Measurements from ENCODE around the gene GIT1. TPM values are rescaled to one million over a fixed set of nuclear protein-coding genes. Genes with fewer than 3 reads are reported as not detected.

Gene GIT1
- total RNA-seq, 1 donor from 2014 or later, result 64.8 TPM

DNA sequence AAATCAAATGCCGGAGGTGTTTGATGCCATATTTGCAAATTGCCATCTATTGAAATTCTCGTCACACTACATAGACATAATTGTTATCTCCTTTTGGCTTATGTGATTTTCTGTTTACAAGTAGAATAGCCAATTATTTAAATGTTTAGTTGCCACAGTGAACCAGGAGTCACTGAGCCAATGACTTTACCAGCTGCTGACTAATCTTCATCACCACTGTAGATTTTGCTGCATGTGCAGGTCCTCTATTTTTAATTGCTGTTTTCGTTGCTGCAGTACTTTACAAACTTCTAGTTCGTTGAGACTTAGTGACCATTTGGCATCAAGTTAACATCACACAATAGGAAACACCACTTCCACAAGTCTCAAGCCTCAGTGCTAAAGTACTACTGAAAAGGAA lies 45.4 kb downstream of the GIT1 start:
- intact Hi-C loops (cut with DNase I), result no loop called here
- ATAC-seq (no peak), DNase-seq (no peak)
- no peaks in the 10 kb centered on the region for H3K4me1 ChIP-seq
- H3K4me3 ChIP-seq, result no peak overlapping the region
- TF ChIP-seq, protein P1, sequence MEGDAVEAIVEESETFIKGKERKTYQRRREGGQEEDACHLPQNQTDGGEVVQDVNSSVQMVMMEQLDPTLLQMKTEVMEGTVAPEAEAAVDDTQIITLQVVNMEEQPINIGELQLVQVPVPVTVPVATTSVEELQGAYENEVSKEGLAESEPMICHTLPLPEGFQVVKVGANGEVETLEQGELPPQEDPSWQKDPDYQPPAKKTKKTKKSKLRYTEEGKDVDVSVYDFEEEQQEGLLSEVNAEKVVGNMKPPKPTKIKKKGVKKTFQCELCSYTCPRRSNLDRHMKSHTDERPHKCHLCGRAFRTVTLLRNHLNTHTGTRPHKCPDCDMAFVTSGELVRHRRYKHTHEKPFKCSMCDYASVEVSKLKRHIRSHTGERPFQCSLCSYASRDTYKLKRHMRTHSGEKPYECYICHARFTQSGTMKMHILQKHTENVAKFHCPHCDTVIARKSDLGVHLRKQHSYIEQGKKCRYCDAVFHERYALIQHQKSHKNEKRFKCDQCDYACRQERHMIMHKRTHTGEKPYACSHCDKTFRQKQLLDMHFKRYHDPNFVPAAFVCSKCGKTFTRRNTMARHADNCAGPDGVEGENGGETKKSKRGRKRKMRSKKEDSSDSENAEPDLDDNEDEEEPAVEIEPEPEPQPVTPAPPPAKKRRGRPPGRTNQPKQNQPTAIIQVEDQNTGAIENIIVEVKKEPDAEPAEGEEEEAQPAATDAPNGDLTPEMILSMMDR (IDR thresholded peaks at IDR 0.05), result no peak
- no peaks in the 10 kb centered on the region for H3K9me3 ChIP-seq
- H3K27me3 ChIP-seq, result no peaks in the 10 kb centered on the region
- H3K27ac ChIP-seq, result no peak overlapping the region
- peaks cover 47% of the 10 kb centered on the region for H3K36me3 ChIP-seq

DNA sequence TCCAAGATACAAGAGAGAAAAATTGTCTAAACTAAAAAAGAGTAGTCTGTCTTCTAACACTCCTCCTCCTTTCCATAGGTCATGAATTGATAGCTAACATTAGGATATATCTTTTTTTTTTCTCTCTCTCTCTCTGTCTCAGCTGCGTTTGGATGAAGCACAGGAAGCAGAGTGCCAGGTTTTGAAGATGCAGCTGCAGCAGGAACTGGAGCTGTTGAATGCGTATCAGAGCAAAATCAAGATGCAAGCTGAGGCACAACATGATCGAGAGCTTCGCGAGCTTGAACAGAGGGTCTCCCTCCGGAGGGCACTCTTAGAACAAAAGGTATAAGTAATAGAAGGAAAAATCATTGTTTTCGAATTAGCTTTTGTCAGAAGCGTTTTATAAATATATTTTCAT lies 55.5 kb downstream of the GIT1 start:
- Histone ChIP-seq H3K9me3 (no peaks in the 10 kb centered on the region), H3K27ac (no peak overlapping the region), H3K4me3 (no peak overlapping the region), H3K36me3 (peaks cover 62% of the 10 kb centered on the region), H3K27me3 (no peaks in the 10 kb centered on the region), H3K4me1 (no peaks in the 10 kb centered on the region)
- ATAC-seq (no peak), DNase-seq (no peak)
- intact Hi-C loops (cut with DNase I), result no loop called here
- TF ChIP-seq, protein P1 (IDR thresholded peaks at IDR 0.05), result no peak

DNA sequence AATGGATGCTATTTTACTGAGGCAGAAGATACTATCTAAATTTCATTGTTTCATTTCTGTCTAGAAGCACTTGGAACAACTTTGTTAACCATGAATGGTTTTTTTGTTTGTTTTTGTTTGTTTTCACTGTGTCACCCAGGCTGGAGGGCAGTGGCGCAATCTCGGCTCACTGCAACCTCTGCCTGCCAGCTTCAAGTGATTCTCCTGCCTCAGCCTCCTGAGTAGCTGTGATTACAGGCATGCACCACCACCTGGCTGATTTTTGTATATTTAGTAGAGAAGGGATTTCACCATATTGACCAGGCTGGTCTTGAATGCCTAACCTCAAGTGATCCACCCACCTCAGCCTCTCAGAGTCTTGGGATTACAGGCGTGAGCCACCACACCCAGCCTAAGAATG lies 63.1 kb downstream of the GIT1 start:
- TF ChIP-seq, protein P1 (IDR thresholded peaks at IDR 0.05), result no peak
- no peaks in the 10 kb centered on the region for H3K9me3 ChIP-seq
- no peaks in the 10 kb centered on the region for H3K4me1 ChIP-seq
- no peak overlapping the region for H3K27ac ChIP-seq
- DNase-seq, result no peak
- peaks cover 86% of the 10 kb centered on the region for H3K36me3 ChIP-seq
- intact Hi-C loops (cut with DNase I), result no loop called here
- no peaks in the 10 kb centered on the region for H3K27me3 ChIP-seq
- ATAC-seq, result no peak
- no peak overlapping the region for H3K4me3 ChIP-seq

DNA sequence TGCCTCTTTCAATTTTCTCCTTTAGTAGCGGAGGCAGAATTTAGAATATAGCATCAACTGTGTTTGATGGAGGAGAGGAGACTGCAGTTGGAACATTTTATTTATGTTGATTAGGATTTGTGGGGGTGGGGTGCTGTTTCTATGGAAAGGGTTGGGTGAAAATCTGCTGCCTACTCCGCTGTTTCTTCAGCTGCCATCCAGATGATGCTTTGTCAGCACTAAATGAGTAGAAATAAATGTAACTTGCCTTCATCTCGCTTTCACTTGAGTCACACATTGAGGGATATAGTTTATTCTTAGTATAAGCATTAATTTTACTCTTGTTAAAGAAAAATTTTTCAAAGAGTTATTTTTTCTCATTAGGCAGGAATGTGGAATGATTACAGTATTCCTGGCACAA lies 64.8 kb downstream of the GIT1 start:
- DNase-seq (no peak), ATAC-seq (no peak)
- no peaks in the 10 kb centered on the region for H3K27me3 ChIP-seq
- no peak overlapping the region for H3K4me3 ChIP-seq
- H3K4me1 ChIP-seq, result no peaks in the 10 kb centered on the region
- intact Hi-C loops (cut with DNase I), result no loop called here
- no peaks in the 10 kb centered on the region for H3K9me3 ChIP-seq
- H3K27ac ChIP-seq, result no peak overlapping the region
- peaks cover 90% of the 10 kb centered on the region for H3K36me3 ChIP-seq
- TF ChIP-seq, protein P1 (IDR thresholded peaks at IDR 0.05), result no peak

Other genes starting within 250 kb of the GIT1 start
- 60.2 TPM for gene TAOK1, start 199.3 kb downstream of the GIT1 start, total RNA-seq
- gene ABHD15, start 22.6 kb downstream of the GIT1 start, total RNA-seq, result 10.9 TPM
- gene TP53I13, start 20.9 kb downstream of the GIT1 start, total RNA-seq, result 51.9 TPM
- 6.8 TPM for gene ANKRD13B, start 3.5 kb upstream of the GIT1 start, total RNA-seq
- gene CORO6, start 33.3 kb upstream of the GIT1 start, total RNA-seq, result 7.7 TPM

Data from upper lobe of right lung (tissue), 1 donor.